ENCODE results near the gene CZIB. TPM values are rescaled to one million over a fixed set of nuclear protein-coding genes. Genes with fewer than 3 reads are reported as not detected.

Gene CZIB
- total RNA-seq (10 to 100 TPM; 82.4 to 82.5 TPM), polyA plus RNA-seq (100 to 1,000 TPM in 1 of 2 donors, 10 to 100 TPM in 1; 62.0 to 101 TPM)

GRCh38 chr1:53220171-53220961 is at the start of gene CZIB:
TSS of gene CZIB (minus strand) at chr1:53220634. CDS start at chr1:53220575, 59 bp downstream.
- H3K27me3 Mint-ChIP-seq, result no peaks in the 10 kb centered on the region
- peak within 1 kb of the TSS; percentile 91 to 99 (median 98) for H3K27ac Mint-ChIP-seq
- peak within 1 kb of the TSS; percentile 88 to 95 (median 94) for H3K4me3 Mint-ChIP-seq
- ChIA-PET POLR2A (ENCODE audit: partially characterized antibody) (interaction anchor here (0.8 to 5.6 kb wide), 4 partner anchors 10 to 75 kb away, joined by 4 to 46 read pairs (median 21); partner anchors contain the start of genes CPT2 and MAGOH), CTCF (ENCODE audit: partially characterized antibody) (interaction anchor here (1.4 kb wide), 1 partner anchor 25 kb away, joined by 3 read pairs; no protein-coding TSS in a partner anchor)
- Histone ChIP-seq H3K36me3 (ENCODE audit: insufficient read depth, low read length) (peaks cover 25% of the 10 kb centered on the region), H3K27me3 (ENCODE audit: insufficient read depth, low read length) (no peaks in the 10 kb centered on the region), H3K4me1 (ENCODE audit: insufficient read depth, low read length) (peaks cover 17% of the 10 kb centered on the region), H3K9me3 (ENCODE audit: control insufficient read depth in 1 of 2, low read length in 2 of 2) (no peaks in the 10 kb centered on the region), H3K27ac (ENCODE audit: low read depth, low read length) (peak within 1 kb of the TSS; percentile 95), H3K4me3 (ENCODE audit: low read length in 2 of 2) (peak within 1 kb of the TSS; percentile 49 to 81)
- DNase-seq, result peak; percentile 90 to 95 (median 91)
- H3K9me3 Mint-ChIP-seq, result peaks cover 0 to 1% (median 0%) of the 10 kb centered on the region in 8 donors
- H3K4me1 Mint-ChIP-seq, result peaks cover 16 to 28% (median 22%) of the 10 kb centered on the region in 4 donors
- peaks cover 0 to 39% of the 10 kb centered on the region in 2 donors for H3K36me3 Mint-ChIP-seq
- intact Hi-C loops (cut with micrococcal nuclease), result loop anchor here (1.0 kb wide), 2 partner anchors 18 to 24 kb away; partner anchors contain the start of genes CPT2 and MAGOH

GRCh38 chr1:53270107-53270506 is 49.7 kb upstream of the CZIB start:
- CTCF ChIA-PET (ENCODE audit: partially characterized antibody), result interaction anchor here (1.4 kb wide), 1 partner anchor 123 kb away, joined by 3 read pairs; no protein-coding TSS in a partner anchor
- intact Hi-C loops (cut with micrococcal nuclease), result no loop called here
- H3K4me3 Mint-ChIP-seq, result no peak overlapping the region

GRCh38 chr1:53267761-53268160 is 47.3 kb upstream of the CZIB start:
- H3K4me1 Mint-ChIP-seq, result no peaks in the 10 kb centered on the region
- H3K27ac ChIP-seq (ENCODE audit: low read depth, low read length), result no peak overlapping the region
- H3K9me3 ChIP-seq (ENCODE audit: control insufficient read depth in 1 of 2, low read length in 2 of 2), result no peaks in the 10 kb centered on the region
- H3K4me1 ChIP-seq (ENCODE audit: insufficient read depth, low read length), result no peaks in the 10 kb centered on the region
- peak overlapping the region in 1 of 7 donors; percentile 7 for H3K27ac Mint-ChIP-seq
- DNase-seq, result no peak
- no peaks in the 10 kb centered on the region for H3K27me3 ChIP-seq (ENCODE audit: insufficient read depth, low read length)
- H3K4me3 ChIP-seq (ENCODE audit: low read length in 2 of 2), result no peak overlapping the region
- POLR2A ChIA-PET (ENCODE audit: partially characterized antibody), result no interaction called here
- peaks cover 2% of the 10 kb centered on the region for H3K36me3 ChIP-seq (ENCODE audit: insufficient read depth, low read length)
- H3K27me3 Mint-ChIP-seq, result no peaks in the 10 kb centered on the region
- intact Hi-C loops (cut with micrococcal nuclease), result no loop called here
- no peak overlapping the region for H3K4me3 Mint-ChIP-seq
- CTCF ChIA-PET (ENCODE audit: partially characterized antibody), result interaction anchor here (2.9 kb wide), 1 partner anchor 10 kb away, joined by 11 read pairs; no protein-coding TSS in a partner anchor
- H3K9me3 Mint-ChIP-seq, result no peaks in the 10 kb centered on the region
- H3K36me3 Mint-ChIP-seq, result peaks cover 26 to 38% of the 10 kb centered on the region in 2 donors

More at GRCh38 chr1:53270107-53270506, 49.7 kb upstream of the CZIB start:
- H3K9me3 Mint-ChIP-seq, result no peaks in the 10 kb centered on the region
- H3K36me3 Mint-ChIP-seq, result peaks cover 14 to 34% of the 10 kb centered on the region in 2 donors
- no peak overlapping the region for H3K27ac Mint-ChIP-seq
- POLR2A ChIA-PET (ENCODE audit: partially characterized antibody), result no interaction called here
- Histone ChIP-seq H3K9me3 (ENCODE audit: control insufficient read depth in 1 of 2, low read length in 2 of 2) (no peaks in the 10 kb centered on the region), H3K4me1 (ENCODE audit: insufficient read depth, low read length) (no peaks in the 10 kb centered on the region), H3K27ac (ENCODE audit: low read depth, low read length) (no peak overlapping the region), H3K36me3 (ENCODE audit: insufficient read depth, low read length) (no peaks in the 10 kb centered on the region), H3K27me3 (ENCODE audit: insufficient read depth, low read length) (no peaks in the 10 kb centered on the region), H3K4me3 (ENCODE audit: low read length in 2 of 2) (no peak overlapping the region)
- no peaks in the 10 kb centered on the region for H3K4me1 Mint-ChIP-seq
- H3K27me3 Mint-ChIP-seq, result no peaks in the 10 kb centered on the region
- no peak for DNase-seq

- Mint-ChIP-seq H3K9me3 (no peaks in the 10 kb centered on the region), H3K4me1 (no peaks in the 10 kb centered on the region), H3K27ac (no peak overlapping the region), H3K27me3 (no peaks in the 10 kb centered on the region), H3K4me3 (no peak overlapping the region), H3K36me3 (peaks cover 26 to 44% of the 10 kb centered on the region in 2 donors)
- no peak for DNase-seq
- ChIA-PET POLR2A (ENCODE audit: partially characterized antibody) (no interaction called here), CTCF (ENCODE audit: partially characterized antibody) (interaction anchor here (2.9 kb wide), 1 partner anchor 12 kb away, joined by 11 read pairs; no protein-coding TSS in a partner anchor)
- H3K9me3 ChIP-seq (ENCODE audit: control insufficient read depth in 1 of 2, low read length in 2 of 2), result no peaks in the 10 kb centered on the region
- no peaks in the 10 kb centered on the region for H3K27me3 ChIP-seq (ENCODE audit: insufficient read depth, low read length)
- H3K36me3 ChIP-seq (ENCODE audit: insufficient read depth, low read length), result peaks cover 18% of the 10 kb centered on the region
- H3K4me1 ChIP-seq (ENCODE audit: insufficient read depth, low read length), result no peaks in the 10 kb centered on the region
- H3K4me3 ChIP-seq (ENCODE audit: low read length in 2 of 2), result no peak overlapping the region
- H3K27ac ChIP-seq (ENCODE audit: low read depth, low read length), result no peak overlapping the region
- intact Hi-C loops (cut with micrococcal nuclease), result no loop called here
Measured at GRCh38 chr1:53266038-53266437, 45.6 kb upstream of the CZIB start.

- CTCF ChIA-PET (ENCODE audit: partially characterized antibody), result interaction anchor here (2.9 kb wide), 1 partner anchor 13 kb away, joined by 11 read pairs; no protein-coding TSS in a partner anchor
- H3K4me3 Mint-ChIP-seq, result no peak overlapping the region
Measured at GRCh38 chr1:53265581-53265980, 45.1 kb upstream of the CZIB start.

GRCh38 chr1:53264048-53264447 is 43.6 kb upstream of the CZIB start:
- Mint-ChIP-seq H3K4me3 (no peak overlapping the region), H3K9me3 (no peaks in the 10 kb centered on the region), H3K4me1 (no peaks in the 10 kb centered on the region), H3K27ac (no peak overlapping the region), H3K36me3 (peaks cover 38 to 54% of the 10 kb centered on the region in 2 donors), H3K27me3 (no peaks in the 10 kb centered on the region)
- Histone ChIP-seq H3K27me3 (ENCODE audit: insufficient read depth, low read length) (no peaks in the 10 kb centered on the region), H3K4me1 (ENCODE audit: insufficient read depth, low read length) (no peaks in the 10 kb centered on the region), H3K27ac (ENCODE audit: low read depth, low read length) (no peak overlapping the region), H3K36me3 (ENCODE audit: insufficient read depth, low read length) (peaks cover 18% of the 10 kb centered on the region), H3K4me3 (ENCODE audit: low read length in 2 of 2) (no peak overlapping the region), H3K9me3 (ENCODE audit: control insufficient read depth in 1 of 2, low read length in 2 of 2) (no peaks in the 10 kb centered on the region)
- intact Hi-C loops (cut with micrococcal nuclease), result no loop called here
- no peak for DNase-seq
- ChIA-PET POLR2A (ENCODE audit: partially characterized antibody) (no interaction called here), CTCF (ENCODE audit: partially characterized antibody) (interaction anchor here (1.2 kb wide), 1 partner anchor 127 kb away, joined by 3 read pairs; no protein-coding TSS in a partner anchor)

More at GRCh38 chr1:53265581-53265980, 45.1 kb upstream of the CZIB start:
- Histone ChIP-seq H3K27me3 (ENCODE audit: insufficient read depth, low read length) (no peaks in the 10 kb centered on the region), H3K27ac (ENCODE audit: low read depth, low read length) (no peak overlapping the region), H3K36me3 (ENCODE audit: insufficient read depth, low read length) (peaks cover 18% of the 10 kb centered on the region), H3K9me3 (ENCODE audit: control insufficient read depth in 1 of 2, low read length in 2 of 2) (no peaks in the 10 kb centered on the region), H3K4me3 (ENCODE audit: low read length in 2 of 2) (no peak overlapping the region), H3K4me1 (ENCODE audit: insufficient read depth, low read length) (no peaks in the 10 kb centered on the region)
- H3K27ac Mint-ChIP-seq, result peak overlapping the region in 1 of 7 donors; percentile 59
- H3K27me3 Mint-ChIP-seq, result no peaks in the 10 kb centered on the region
- H3K4me1 Mint-ChIP-seq, result no peaks in the 10 kb centered on the region
- POLR2A ChIA-PET (ENCODE audit: partially characterized antibody), result no interaction called here
- H3K36me3 Mint-ChIP-seq, result peaks cover 30 to 45% of the 10 kb centered on the region in 2 donors
- intact Hi-C loops (cut with micrococcal nuclease), result no loop called here
- no peak for DNase-seq
- no peaks in the 10 kb centered on the region for H3K9me3 Mint-ChIP-seq

GRCh38 chr1:53262000-53262399 is 41.6 kb upstream of the CZIB start:
- peaks cover 18% of the 10 kb centered on the region for H3K36me3 ChIP-seq (ENCODE audit: insufficient read depth, low read length)
- no peak overlapping the region for H3K27ac ChIP-seq (ENCODE audit: low read depth, low read length)
- no peak for DNase-seq
- H3K4me3 ChIP-seq (ENCODE audit: low read length in 2 of 2), result no peak overlapping the region
- POLR2A ChIA-PET (ENCODE audit: partially characterized antibody), result interaction anchor here (1.1 kb wide), 1 partner anchor 17 kb away, joined by 3 read pairs; no protein-coding TSS in a partner anchor
- H3K9me3 ChIP-seq (ENCODE audit: control insufficient read depth in 1 of 2, low read length in 2 of 2), result no peaks in the 10 kb centered on the region
- H3K9me3 Mint-ChIP-seq, result no peaks in the 10 kb centered on the region
- no peaks in the 10 kb centered on the region for H3K27me3 ChIP-seq (ENCODE audit: insufficient read depth, low read length)
- intact Hi-C loops (cut with micrococcal nuclease), result no loop called here
- peaks cover 38 to 70% of the 10 kb centered on the region in 2 donors for H3K36me3 Mint-ChIP-seq
- H3K27me3 Mint-ChIP-seq, result no peaks in the 10 kb centered on the region
- H3K4me1 ChIP-seq (ENCODE audit: insufficient read depth, low read length), result no peaks in the 10 kb centered on the region
- no peaks in the 10 kb centered on the region for H3K4me1 Mint-ChIP-seq
- no peak overlapping the region for H3K4me3 Mint-ChIP-seq
- H3K27ac Mint-ChIP-seq, result no peak overlapping the region
- CTCF ChIA-PET (ENCODE audit: partially characterized antibody), result interaction anchor here (1.1 kb wide), 1 partner anchor 16 kb away, joined by 4 read pairs; no protein-coding TSS in a partner anchor

All from CD4-positive, alpha-beta memory T cell (primary cell).